Activated CD4-positive, alpha-beta T cell treated with anti-CD3 and anti-CD28 coated beads, Interleukin-2, amount 10 ng/mL, durations not matched to agents 24 days and 14 days (primary cell): ENCODE results near the gene VN1R4. TPM values are rescaled to one million over a fixed set of nuclear protein-coding genes. Genes with fewer than 3 reads are reported as not detected.
"Not testable (repeated sequence)": the region's sequence is repeated elsewhere in the genome, so short reads cannot be mapped to it uniquely, and the experiment has no call there.

Source experiments
- DNase-seq: peaks from one replicate; pipeline ENCODE4 v3.0.0; 2022
- H3K27ac Mint-ChIP-seq: one replicate; pipeline ENCODE4 v1.8.0; 2022; ENCODE audit warnings: mild to moderate bottlenecking, mixed read lengths
- H3K27me3 Mint-ChIP-seq: one replicate; pipeline ENCODE4 v1.8.0; 2022; ENCODE audit warnings: mixed read lengths
- H3K36me3 Mint-ChIP-seq: one replicate; pipeline ENCODE4 v1.8.0; 2022; ENCODE audit warnings: low read depth, mild to moderate bottlenecking, mixed read lengths
- H3K4me1 Mint-ChIP-seq: one replicate; pipeline ENCODE4 v1.8.0; 2021; ENCODE audit warnings: mixed read lengths
- H3K4me3 Mint-ChIP-seq: one replicate; pipeline ENCODE4 v1.8.0; 2022; ENCODE audit warnings: mild to moderate bottlenecking, moderate library complexity, mixed read lengths
- H3K9me3 Mint-ChIP-seq: one replicate; pipeline ENCODE4 v1.8.0; 2021; ENCODE audit warnings: mixed read lengths
- intact Hi-C: fragments of 100-400 bp; cut with micrococcal nuclease; formaldehyde crosslinking; loops from one replicate; pipeline ENCODE4 v1.15.1; 2023
- total RNA-seq: library from RNA; stranded (reverse); gene quantifications from 2 replicates; pipeline ENCODE4 v1.2.3, GENCODE V29; 2022

The VN1R4 gene
- not detected in 2 replicates for total RNA-seq

GRCh38 chr19:53267623-53268022, at the start of gene VN1R4:
Gene VN1R4 (minus strand): TSS chr19:53267723. CDS start chr19:53267665, 58 bp downstream.
- H3K27me3 Mint-ChIP-seq, H3K27ac Mint-ChIP-seq, H3K4me1 Mint-ChIP-seq, H3K36me3 Mint-ChIP-seq, H3K4me3 Mint-ChIP-seq, DNase-seq, intact Hi-C loops: not testable (repeated sequence)
- H3K9me3 Mint-ChIP-seq: peaks cover 34% of the 10 kb centered on the region

- H3K4me1 Mint-ChIP-seq: no peaks in the 10 kb centered on the region
Observed at GRCh38 chr19:53311897-53312296, 44.4 kb upstream of the VN1R4 start.

GRCh38 chr19:53311044-53311443, 43.5 kb upstream of the VN1R4 start:
- intact Hi-C loops: no loop called here
- Mint-ChIP-seq H3K27ac (no peak overlapping the region), H3K4me3 (no peak overlapping the region), H3K27me3 (no peaks in the 10 kb centered on the region), H3K4me1 (no peaks in the 10 kb centered on the region), H3K36me3 (no peaks in the 10 kb centered on the region), H3K9me3 (peaks cover 29% of the 10 kb centered on the region)
- peak; percentile 23 for DNase-seq

More at GRCh38 chr19:53311897-53312296, 44.4 kb upstream of the VN1R4 start:
- no peaks in the 10 kb centered on the region for H3K36me3 Mint-ChIP-seq
- no peak overlapping the region for H3K27ac Mint-ChIP-seq
- peak; percentile 4 for DNase-seq
- H3K27me3 Mint-ChIP-seq: no peaks in the 10 kb centered on the region
- H3K4me3 Mint-ChIP-seq: no peak overlapping the region
- H3K9me3 Mint-ChIP-seq: peaks cover 25% of the 10 kb centered on the region
- intact Hi-C loops: no loop called here

- no peak for DNase-seq
- H3K4me3 Mint-ChIP-seq: no peak overlapping the region
- no peaks in the 10 kb centered on the region for H3K27me3 Mint-ChIP-seq
- peaks cover 32% of the 10 kb centered on the region for H3K9me3 Mint-ChIP-seq
- H3K36me3 Mint-ChIP-seq: no peaks in the 10 kb centered on the region
- intact Hi-C loops: no loop called here
- H3K27ac Mint-ChIP-seq: no peak overlapping the region
- no peaks in the 10 kb centered on the region for H3K4me1 Mint-ChIP-seq
Observed at GRCh38 chr19:53308339-53308811, 40.9 kb upstream of the VN1R4 start.

- H3K4me1 Mint-ChIP-seq, H3K27ac Mint-ChIP-seq, H3K36me3 Mint-ChIP-seq, intact Hi-C loops, H3K27me3 Mint-ChIP-seq, H3K4me3 Mint-ChIP-seq, DNase-seq: not testable (repeated sequence)
- peaks cover 21% of the 10 kb centered on the region for H3K9me3 Mint-ChIP-seq
Observed at GRCh38 chr19:53301341-53301740, 33.8 kb upstream of the VN1R4 start.

GRCh38 chr19:53294786-53295441, 27.4 kb upstream of the VN1R4 start:
- H3K9me3 Mint-ChIP-seq: peaks cover 15% of the 10 kb centered on the region
- H3K27me3 Mint-ChIP-seq: no peaks in the 10 kb centered on the region
- intact Hi-C loops: no loop called here
- DNase-seq: no peak
- H3K36me3 Mint-ChIP-seq: no peaks in the 10 kb centered on the region
- no peak overlapping the region for H3K27ac Mint-ChIP-seq
- no peak overlapping the region for H3K4me3 Mint-ChIP-seq
- H3K4me1 Mint-ChIP-seq: no peaks in the 10 kb centered on the region

- Mint-ChIP-seq H3K27ac (no peak overlapping the region), H3K4me3 (no peak overlapping the region), H3K36me3 (no peaks in the 10 kb centered on the region), H3K4me1 (no peaks in the 10 kb centered on the region), H3K27me3 (no peaks in the 10 kb centered on the region), H3K9me3 (peaks cover 12% of the 10 kb centered on the region)
- DNase-seq: no peak
- intact Hi-C loops: no loop called here
Observed at GRCh38 chr19:53290758-53291549, 23.4 kb upstream of the VN1R4 start.

- no peaks in the 10 kb centered on the region for H3K27me3 Mint-ChIP-seq
- H3K4me3 Mint-ChIP-seq: no peak overlapping the region
- peaks cover 9% of the 10 kb centered on the region for H3K9me3 Mint-ChIP-seq
- no peak for DNase-seq
- intact Hi-C loops: no loop called here
- no peak overlapping the region for H3K27ac Mint-ChIP-seq
- no peaks in the 10 kb centered on the region for H3K4me1 Mint-ChIP-seq
- no peaks in the 10 kb centered on the region for H3K36me3 Mint-ChIP-seq
Observed at GRCh38 chr19:53285087-53285486, 17.6 kb upstream of the VN1R4 start.

- DNase-seq, H3K36me3 Mint-ChIP-seq, H3K27me3 Mint-ChIP-seq, H3K27ac Mint-ChIP-seq, H3K4me3 Mint-ChIP-seq, intact Hi-C loops, H3K4me1 Mint-ChIP-seq: not testable (repeated sequence)
- peaks cover 13% of the 10 kb centered on the region for H3K9me3 Mint-ChIP-seq
Observed at GRCh38 chr19:53281947-53282346, 14.4 kb upstream of the VN1R4 start.

- intact Hi-C loops: no loop called here
- no peak overlapping the region for H3K4me3 Mint-ChIP-seq
- no peaks in the 10 kb centered on the region for H3K4me1 Mint-ChIP-seq
- no peaks in the 10 kb centered on the region for H3K27me3 Mint-ChIP-seq
- no peak overlapping the region for H3K27ac Mint-ChIP-seq
- no peak for DNase-seq
- H3K36me3 Mint-ChIP-seq: peaks cover 1% of the 10 kb centered on the region
- peaks cover 39% of the 10 kb centered on the region for H3K9me3 Mint-ChIP-seq
Observed at GRCh38 chr19:53275480-53275879, 8.0 kb upstream of the VN1R4 start.

- H3K27ac Mint-ChIP-seq: no peak overlapping the region
- intact Hi-C loops: no loop called here
- peaks cover 34% of the 10 kb centered on the region for H3K9me3 Mint-ChIP-seq
- peaks cover under 1% of the 10 kb centered on the region for H3K36me3 Mint-ChIP-seq
- H3K4me3 Mint-ChIP-seq: no peak overlapping the region
- H3K4me1 Mint-ChIP-seq: no peaks in the 10 kb centered on the region
- H3K27me3 Mint-ChIP-seq: no peaks in the 10 kb centered on the region
- no peak for DNase-seq
Observed at GRCh38 chr19:53272044-53272443, 4.5 kb upstream of the VN1R4 start.

GRCh38 chr19:53269861-53270260, 2.3 kb upstream of the VN1R4 start:
- H3K36me3 Mint-ChIP-seq, H3K27me3 Mint-ChIP-seq, H3K4me1 Mint-ChIP-seq, DNase-seq, intact Hi-C loops, H3K27ac Mint-ChIP-seq, H3K4me3 Mint-ChIP-seq: not testable (repeated sequence)
- peaks cover 42% of the 10 kb centered on the region for H3K9me3 Mint-ChIP-seq

GRCh38 chr19:53257715-53258342, 9.7 kb downstream of the VN1R4 start, which contains the start of gene VN1R2:
Gene VN1R2 (plus strand): TSS chr19:53258292. CDS start chr19:53258376, 84 bp downstream.
- DNase-seq, intact Hi-C loops, H3K36me3 Mint-ChIP-seq: not testable (repeated sequence)

More at GRCh38 chr19:53257715-53258342, 9.7 kb downstream of the VN1R4 start, which contains the start of gene VN1R2:
- peaks cover 27% of the 10 kb centered on the region for H3K9me3 Mint-ChIP-seq
- H3K4me1 Mint-ChIP-seq, H3K27me3 Mint-ChIP-seq, H3K4me3 Mint-ChIP-seq, H3K27ac Mint-ChIP-seq: not testable (repeated sequence)
